Measurements from ENCODE around the gene HEG1. TPM values are rescaled to one million over a fixed set of nuclear protein-coding genes. Genes with fewer than 3 reads are reported as not detected.

The HEG1 gene
- total and polyA plus RNA-seq, 2 of the 13 experiments (the other 11 are each of a cell fraction or from before 2014, with no cell fraction given) = 10.7 to 18.2 TPM

DNA sequence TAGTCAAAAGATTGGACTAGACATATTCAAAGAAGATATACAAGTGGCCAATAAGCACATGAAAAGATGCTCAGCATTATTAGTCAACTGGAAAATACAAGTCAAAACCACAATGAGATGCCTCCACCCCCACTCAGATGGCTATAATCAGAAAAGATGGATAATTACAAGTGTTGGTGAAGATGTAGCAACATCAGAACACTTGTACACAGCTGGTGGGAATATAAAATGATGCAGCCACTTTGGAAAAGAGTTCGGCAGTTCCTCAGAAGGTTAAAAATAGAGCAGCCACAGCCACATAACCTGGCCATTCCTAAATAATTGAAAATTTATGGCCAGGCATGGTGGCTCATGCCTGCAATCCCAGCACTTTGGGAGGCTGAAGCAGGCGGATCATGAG is 38.4 kb downstream of the HEG1 start:
- TF ChIP-seq, protein P1, sequence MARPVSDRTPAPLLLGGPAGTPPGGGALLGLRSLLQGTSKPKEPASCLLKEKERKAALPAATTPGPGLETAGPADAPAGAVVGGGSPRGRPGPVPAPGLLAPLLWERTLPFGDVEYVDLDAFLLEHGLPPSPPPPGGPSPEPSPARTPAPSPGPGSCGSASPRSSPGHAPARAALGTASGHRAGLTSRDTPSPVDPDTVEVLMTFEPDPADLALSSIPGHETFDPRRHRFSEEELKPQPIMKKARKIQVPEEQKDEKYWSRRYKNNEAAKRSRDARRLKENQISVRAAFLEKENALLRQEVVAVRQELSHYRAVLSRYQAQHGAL (CRISPR knock-in tag; IDR thresholded peaks at IDR 0.05; ENCODE audit: not compliant biosample characterization) = no peak
- TF ChIP-seq PHF21A (CRISPR knock-in tag; IDR thresholded peaks at IDR 0.05) = no peak
- TF ChIP-seq HNRNPLL (IDR thresholded peaks at IDR 0.05; ENCODE audit: low read depth, low read length, poor library complexity, severe bottlenecking) = no peak
- TF ChIP-seq ARID5B (CRISPR knock-in tag; IDR thresholded peaks at IDR 0.05) = no peak
- no peak for TF ChIP-seq FOXO1 (CRISPR knock-in tag; IDR thresholded peaks at IDR 0.05)
- no peak for TF ChIP-seq TBX2 (CRISPR knock-in tag; IDR thresholded peaks at IDR 0.05; ENCODE audit: borderline replicate concordance)
- TF ChIP-seq, protein P2, sequence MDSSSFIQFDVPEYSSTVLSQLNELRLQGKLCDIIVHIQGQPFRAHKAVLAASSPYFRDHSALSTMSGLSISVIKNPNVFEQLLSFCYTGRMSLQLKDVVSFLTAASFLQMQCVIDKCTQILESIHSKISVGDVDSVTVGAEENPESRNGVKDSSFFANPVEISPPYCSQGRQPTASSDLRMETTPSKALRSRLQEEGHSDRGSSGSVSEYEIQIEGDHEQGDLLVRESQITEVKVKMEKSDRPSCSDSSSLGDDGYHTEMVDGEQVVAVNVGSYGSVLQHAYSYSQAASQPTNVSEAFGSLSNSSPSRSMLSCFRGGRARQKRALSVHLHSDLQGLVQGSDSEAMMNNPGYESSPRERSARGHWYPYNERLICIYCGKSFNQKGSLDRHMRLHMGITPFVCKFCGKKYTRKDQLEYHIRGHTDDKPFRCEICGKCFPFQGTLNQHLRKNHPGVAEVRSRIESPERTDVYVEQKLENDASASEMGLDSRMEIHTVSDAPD (CRISPR knock-in tag; IDR thresholded peaks at IDR 0.05) = no peak
- TF ChIP-seq ZNF317 (CRISPR knock-in tag; IDR thresholded peaks at IDR 0.05) = no peak
- TF ChIP-seq, protein P3, sequence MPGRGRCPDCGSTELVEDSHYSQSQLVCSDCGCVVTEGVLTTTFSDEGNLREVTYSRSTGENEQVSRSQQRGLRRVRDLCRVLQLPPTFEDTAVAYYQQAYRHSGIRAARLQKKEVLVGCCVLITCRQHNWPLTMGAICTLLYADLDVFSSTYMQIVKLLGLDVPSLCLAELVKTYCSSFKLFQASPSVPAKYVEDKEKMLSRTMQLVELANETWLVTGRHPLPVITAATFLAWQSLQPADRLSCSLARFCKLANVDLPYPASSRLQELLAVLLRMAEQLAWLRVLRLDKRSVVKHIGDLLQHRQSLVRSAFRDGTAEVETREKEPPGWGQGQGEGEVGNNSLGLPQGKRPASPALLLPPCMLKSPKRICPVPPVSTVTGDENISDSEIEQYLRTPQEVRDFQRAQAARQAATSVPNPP (CRISPR knock-in tag; IDR thresholded peaks at IDR 0.05) = no peak
- TF ChIP-seq, protein P4, sequence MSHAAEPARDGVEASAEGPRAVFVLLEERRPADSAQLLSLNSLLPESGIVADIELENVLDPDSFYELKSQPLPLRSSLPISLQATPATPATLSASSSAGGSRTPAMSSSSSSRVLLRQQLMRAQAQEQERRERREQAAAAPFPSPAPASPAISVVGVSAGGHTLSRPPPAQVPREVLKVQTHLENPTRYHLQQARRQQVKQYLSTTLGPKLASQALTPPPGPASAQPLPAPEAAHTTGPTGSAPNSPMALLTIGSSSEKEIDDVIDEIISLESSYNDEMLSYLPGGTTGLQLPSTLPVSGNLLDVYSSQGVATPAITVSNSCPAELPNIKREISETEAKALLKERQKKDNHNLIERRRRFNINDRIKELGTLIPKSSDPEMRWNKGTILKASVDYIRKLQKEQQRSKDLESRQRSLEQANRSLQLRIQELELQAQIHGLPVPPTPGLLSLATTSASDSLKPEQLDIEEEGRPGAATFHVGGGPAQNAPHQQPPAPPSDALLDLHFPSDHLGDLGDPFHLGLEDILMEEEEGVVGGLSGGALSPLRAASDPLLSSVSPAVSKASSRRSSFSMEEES (CRISPR knock-in tag; IDR thresholded peaks at IDR 0.05) = no peak
- TF ChIP-seq CC2D1A (CRISPR knock-in tag; IDR thresholded peaks at IDR 0.05) = no peak
- TF ChIP-seq ZNF503 (CRISPR knock-in tag; IDR thresholded peaks at IDR 0.05) = no peak
- TF ChIP-seq ZC3H13 (CRISPR knock-in tag; IDR thresholded peaks at IDR 0.05) = no peak
- TF ChIP-seq MEF2D (CRISPR knock-in tag; IDR thresholded peaks at IDR 0.05) = no peak
- H3K4me3 ChIP-seq (replicated peaks in 1 of 3; ENCODE audit: insufficient read depth in 1 of 3, low read depth in 2 of 3, low read length in 3 of 3) = no peak overlapping the region
- no peaks in the 10 kb centered on the region for H3K4me1 ChIP-seq (ENCODE audit: insufficient read depth, low read length)
- H3K4me2 ChIP-seq (ENCODE audit: low read depth, low read length) = no peak overlapping the region
- 98% methylated on average over 2 of the region's 2 CpGs for WGBS (ENCODE audit: low lambda C conversion rate)
- FAIRE-seq = no peak
- intact Hi-C loops (cut with micrococcal nuclease; ENCODE audit: unreplicated experiment) (no loop called here), in situ Hi-C loops (cut with HindIII; ENCODE audit: extremely low pct_ligation_motif_present, low pct_unique_long_range_greater_than_20kb) (no loop called here)
- no peak for ATAC-seq
- H3K27me3 ChIP-seq (ENCODE audit: control insufficient read depth in 1 of 2, insufficient read depth in 2 of 2, low read length in 2 of 2) = no peaks in the 10 kb centered on the region
- peaks cover 37 to 81% of the 10 kb centered on the region in 2 experiments for H3K36me3 ChIP-seq (replicated peaks in 1 of 2; ENCODE audit: control insufficient read depth in 1 of 2, insufficient read depth in 2 of 2, low read length in 2 of 2)
- H3K27ac ChIP-seq (ENCODE audit: extremely low read length, insufficient read depth, low read length) = no peak overlapping the region
- CTCF ChIA-PET (ENCODE audit: low intra/inter-chr PET ratio, low total read pairs) = no interaction called here
- H2AFZ ChIP-seq (ENCODE audit: low read length) = no peak overlapping the region
- BruUV-seq (replicated peaks) = no TSS peak
- no peaks in the 10 kb centered on the region for H3K79me2 ChIP-seq (ENCODE audit: insufficient read depth, low read length)
- no peaks in the 10 kb centered on the region for H4K20me1 ChIP-seq (ENCODE audit: insufficient read depth, low read length)
- no peak for DNase-seq (ENCODE audit: low spot score)
- POLR2A ChIA-PET = no interaction called here
- no peaks in the 10 kb centered on the region for H3K9me3 ChIP-seq (ENCODE audit: low read length)
- no peak overlapping the region for H3K9ac ChIP-seq (ENCODE audit: insufficient read depth, low read depth, low read length)

All from HepG2 (cell line).